BJ (cell line): ENCODE data around the gene GCNT1. TPM values are rescaled to one million over a fixed set of nuclear protein-coding genes. Genes with fewer than 3 reads are reported as not detected.

Source experiments
- CTCF ChIA-PET: fragments of 350-600 bp; formaldehyde crosslinking; extraction: SDS; loops from one replicate; lab custom pipeline; 2021; ENCODE audit warnings: antibody characterized with exemption, inconsistent platforms; lab: Yijun Ruan, JAX
- POLR2A ChIA-PET: fragments of 300-600 bp; sonication (Branson Sonifier 250); formaldehyde crosslinking; extraction: SDS; loops from one replicate; lab custom pipeline; 2021; ENCODE audit warnings: antibody characterized with exemption; lab: Charles Lee
- DNase-seq: peaks from one replicate; pipeline ENCODE4 v3.0.0-alpha.2; 2011; ENCODE audit warnings: low read depth
- H3K27me3 ChIP-seq: 2 replicates; pipeline ENCODE4 v1.6.0; 2011; ENCODE audit warnings: low read length; ENCODE audit not compliant: control insufficient read depth, insufficient read depth
- H3K36me3 ChIP-seq: 2 replicates; pipeline ENCODE4 v1.5.1; 2011; ENCODE audit warnings: low read length; ENCODE audit not compliant: control insufficient read depth, insufficient read depth
- H3K4me3 ChIP-seq: 2 replicates; pipeline ENCODE4 v1.5.1; 2011; ENCODE audit warnings: low read depth, mild to moderate bottlenecking, control low read depth, low read length
- polyA plus RNA-seq: library from polyadenylated mRNA; depleted of rRNA; stranded (reverse); fragments of >200 nt; gene quantifications from 2 replicates; pipeline ENCODE4 v1.2.3, GENCODE V29; 2011
- TF ChIP-seq, protein P1 (sequence below): IDR thresholded peaks from 2 replicates; pipeline ENCODE4 v1.5.1; 2011; ENCODE audit warnings: low read depth, mild to moderate bottlenecking, control low read depth, inconsistent platforms, low read length, moderate library complexity; ENCODE audit not compliant: insufficient read depth

Gene GCNT1
- polyA plus RNA-seq, 1 experiment, result 23.0 TPM

DNA sequence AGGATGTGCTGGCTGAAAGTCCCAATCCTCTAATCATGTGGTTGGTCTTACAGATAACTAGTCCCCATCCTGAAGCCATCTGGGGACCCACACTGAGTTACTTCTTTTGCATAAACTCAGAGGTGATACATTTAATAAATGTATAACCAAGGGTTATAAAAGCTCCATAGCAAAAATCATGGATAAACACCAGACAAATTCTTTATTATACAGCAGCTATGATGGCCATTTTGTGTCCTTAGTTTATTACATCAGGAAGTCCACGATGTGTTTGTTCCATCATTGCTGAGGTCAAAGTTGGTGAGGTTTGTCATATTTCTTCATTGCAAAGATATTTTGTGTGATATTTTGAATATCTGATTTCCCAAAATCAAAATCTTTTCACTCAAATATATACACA lies 80.2 kb downstream of the GCNT1 start:
- POLR2A ChIA-PET, result no interaction called here
- CTCF ChIA-PET, result no interaction called here
- H3K27me3 ChIP-seq, result no peaks in the 10 kb centered on the region
- TF ChIP-seq, protein P1, sequence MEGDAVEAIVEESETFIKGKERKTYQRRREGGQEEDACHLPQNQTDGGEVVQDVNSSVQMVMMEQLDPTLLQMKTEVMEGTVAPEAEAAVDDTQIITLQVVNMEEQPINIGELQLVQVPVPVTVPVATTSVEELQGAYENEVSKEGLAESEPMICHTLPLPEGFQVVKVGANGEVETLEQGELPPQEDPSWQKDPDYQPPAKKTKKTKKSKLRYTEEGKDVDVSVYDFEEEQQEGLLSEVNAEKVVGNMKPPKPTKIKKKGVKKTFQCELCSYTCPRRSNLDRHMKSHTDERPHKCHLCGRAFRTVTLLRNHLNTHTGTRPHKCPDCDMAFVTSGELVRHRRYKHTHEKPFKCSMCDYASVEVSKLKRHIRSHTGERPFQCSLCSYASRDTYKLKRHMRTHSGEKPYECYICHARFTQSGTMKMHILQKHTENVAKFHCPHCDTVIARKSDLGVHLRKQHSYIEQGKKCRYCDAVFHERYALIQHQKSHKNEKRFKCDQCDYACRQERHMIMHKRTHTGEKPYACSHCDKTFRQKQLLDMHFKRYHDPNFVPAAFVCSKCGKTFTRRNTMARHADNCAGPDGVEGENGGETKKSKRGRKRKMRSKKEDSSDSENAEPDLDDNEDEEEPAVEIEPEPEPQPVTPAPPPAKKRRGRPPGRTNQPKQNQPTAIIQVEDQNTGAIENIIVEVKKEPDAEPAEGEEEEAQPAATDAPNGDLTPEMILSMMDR, result no peak
- no peaks in the 10 kb centered on the region for H3K36me3 ChIP-seq
- no peak overlapping the region for H3K4me3 ChIP-seq
- no peak for DNase-seq

DNA sequence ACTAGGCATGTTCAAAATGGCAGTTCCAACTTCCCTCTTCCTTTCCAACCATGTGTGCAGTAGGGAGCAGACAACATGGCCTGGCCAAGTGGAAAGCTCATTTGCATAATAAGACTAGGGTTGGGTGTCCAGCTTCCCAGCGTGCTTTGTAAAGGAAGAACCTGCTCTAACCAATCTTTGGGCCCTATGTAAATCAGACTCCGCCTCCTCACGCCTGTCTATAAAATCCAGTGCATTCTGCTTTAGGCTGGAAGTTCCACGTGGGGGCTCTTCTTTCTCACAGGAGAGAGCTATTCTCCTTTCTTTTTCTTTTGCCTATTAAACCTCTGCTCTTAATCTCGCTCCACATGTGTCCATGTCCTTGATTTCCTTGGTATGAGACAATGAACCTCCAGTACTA lies 83.4 kb downstream of the GCNT1 start:
- POLR2A ChIA-PET, result no interaction called here
- no peak overlapping the region for H3K4me3 ChIP-seq
- CTCF ChIA-PET, result no interaction called here
- no peak for DNase-seq
- H3K27me3 ChIP-seq, result no peaks in the 10 kb centered on the region
- TF ChIP-seq, protein P1, result no peak
- H3K36me3 ChIP-seq, result no peaks in the 10 kb centered on the region

DNA sequence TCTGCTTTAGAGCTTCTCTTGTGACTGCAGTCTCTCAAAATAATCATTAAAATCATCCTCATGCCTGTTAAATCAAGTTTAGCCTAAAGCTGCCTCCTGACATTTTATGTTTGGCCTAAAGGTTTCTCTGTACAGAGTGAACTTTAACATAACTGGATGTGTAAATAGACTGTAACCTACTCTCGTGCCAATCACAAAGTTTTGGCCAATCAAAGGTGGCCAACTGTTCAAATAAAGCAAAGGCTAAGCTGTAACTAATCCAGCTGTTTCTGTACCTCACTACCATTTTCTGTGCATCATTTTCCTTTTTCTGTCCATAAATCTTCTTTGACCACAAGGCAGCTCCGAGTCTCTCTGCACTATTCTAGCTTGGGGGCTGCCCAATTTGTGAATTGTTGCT lies 86.2 kb downstream of the GCNT1 start:
- no peak overlapping the region for H3K4me3 ChIP-seq
- CTCF ChIA-PET, result no interaction called here

DNA sequence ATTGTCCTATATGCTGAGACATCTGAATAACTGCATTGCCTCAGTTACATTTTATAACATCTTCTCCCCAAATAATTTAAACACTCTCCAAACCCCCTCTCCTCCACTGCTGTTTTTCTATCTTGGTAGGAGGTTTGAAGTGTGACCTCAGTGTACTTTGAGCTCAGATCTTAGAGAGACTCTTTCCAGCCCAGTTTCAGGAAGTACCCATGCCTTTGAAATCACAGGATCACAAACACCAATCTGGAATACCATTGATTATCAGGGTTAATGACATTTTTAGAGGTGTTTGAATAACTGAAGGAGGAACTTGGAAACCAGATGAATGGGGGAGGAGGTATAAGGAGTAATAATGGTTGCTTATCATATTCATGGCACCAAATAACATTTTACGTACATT lies 93.2 kb downstream of the GCNT1 start:
- Histone ChIP-seq H3K27me3 (no peaks in the 10 kb centered on the region), H3K36me3 (no peaks in the 10 kb centered on the region), H3K4me3 (no peak overlapping the region)
- POLR2A ChIA-PET, result no interaction called here
- CTCF ChIA-PET, result no interaction called here
- TF ChIP-seq, protein P1, result no peak
- DNase-seq, result no peak

More for the DNA sequence above, 86.2 kb downstream of the GCNT1 start:
- POLR2A ChIA-PET, result no interaction called here
- TF ChIP-seq, protein P1, result no peak
- DNase-seq, result no peak
- no peaks in the 10 kb centered on the region for H3K36me3 ChIP-seq
- H3K27me3 ChIP-seq, result no peaks in the 10 kb centered on the region

DNA sequence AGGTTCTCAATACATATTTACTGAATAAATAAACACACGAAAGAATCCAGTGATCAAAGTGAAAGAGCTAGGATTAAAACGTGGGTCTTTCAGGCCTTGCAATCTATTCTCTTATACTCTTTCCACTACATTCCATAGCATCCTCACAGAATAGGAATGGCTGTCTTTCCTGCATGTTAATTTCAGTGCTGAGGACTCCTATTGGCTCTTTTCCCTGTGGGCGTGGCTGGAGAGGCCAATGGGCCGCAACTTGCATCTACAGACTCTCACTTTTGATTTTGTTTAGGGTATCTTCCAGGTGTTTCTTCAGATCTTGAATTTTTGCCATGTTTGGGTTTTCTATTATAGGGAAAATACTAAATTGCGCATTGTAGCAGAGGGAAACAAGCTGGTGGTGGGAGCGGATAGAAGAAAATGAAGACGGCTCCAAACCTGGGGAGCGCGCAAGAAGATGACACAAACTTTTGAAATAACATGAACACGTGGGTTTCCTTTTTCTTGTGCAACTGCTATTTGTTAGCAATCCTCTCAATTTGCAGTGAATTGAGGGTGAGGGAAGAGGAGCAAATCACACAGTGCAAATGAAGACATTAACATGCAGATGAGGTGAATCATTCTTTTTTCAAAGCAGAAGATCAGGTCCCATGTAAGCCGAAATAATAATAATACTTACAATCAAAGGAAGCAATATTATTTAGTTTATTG lies 93.9 kb downstream of the GCNT1 start:
- TF ChIP-seq, protein P1, result no peak
- POLR2A ChIA-PET, result no interaction called here
- no peaks in the 10 kb centered on the region for H3K36me3 ChIP-seq
- H3K4me3 ChIP-seq, result no peak overlapping the region
- CTCF ChIA-PET, result no interaction called here
- DNase-seq, result no peak
- H3K27me3 ChIP-seq, result no peaks in the 10 kb centered on the region
